NCI-H2227 treated with DMSO at 0.1 percent for 48 hours (cell line): ENCODE results near the gene PFN3.

ENCODE experiments used
- DNase-seq: peaks from one replicate; lab custom pipeline; 2025; lab: John Stamatoyannopoulos, UW

The PFN3 gene

GRCh38 chr5:177359860-177360259 is 40.6 kb downstream of the PFN3 start:
- DNase-seq: no peak

- DNase-seq: no peak
Observed at GRCh38 chr5:177359451-177359851, 41.0 kb downstream of the PFN3 start.

DNA sequence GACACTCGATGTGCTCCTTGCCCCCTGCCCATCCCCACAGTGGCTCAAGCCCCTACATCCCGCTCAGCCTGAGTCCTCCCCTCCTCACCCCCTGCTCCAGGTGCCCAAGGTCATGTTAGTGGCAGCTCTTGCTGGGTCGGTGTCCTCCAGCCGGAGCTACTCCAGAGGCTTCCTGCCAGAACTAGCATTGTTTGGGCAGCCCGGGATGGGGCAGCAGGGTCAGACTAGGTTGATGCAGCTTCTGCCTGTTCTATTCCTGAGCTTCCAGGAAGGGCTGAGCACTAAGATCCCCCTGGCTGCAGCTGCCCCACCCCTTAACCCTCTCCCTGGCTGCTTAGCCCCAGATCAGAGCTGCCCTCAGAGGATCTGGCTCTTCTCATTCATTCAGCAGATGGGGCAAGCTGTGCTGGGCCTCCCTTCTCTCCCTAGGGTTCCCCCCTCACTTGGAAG is 42.1 kb downstream of the PFN3 start:
- DNase-seq: no peak

DNA sequence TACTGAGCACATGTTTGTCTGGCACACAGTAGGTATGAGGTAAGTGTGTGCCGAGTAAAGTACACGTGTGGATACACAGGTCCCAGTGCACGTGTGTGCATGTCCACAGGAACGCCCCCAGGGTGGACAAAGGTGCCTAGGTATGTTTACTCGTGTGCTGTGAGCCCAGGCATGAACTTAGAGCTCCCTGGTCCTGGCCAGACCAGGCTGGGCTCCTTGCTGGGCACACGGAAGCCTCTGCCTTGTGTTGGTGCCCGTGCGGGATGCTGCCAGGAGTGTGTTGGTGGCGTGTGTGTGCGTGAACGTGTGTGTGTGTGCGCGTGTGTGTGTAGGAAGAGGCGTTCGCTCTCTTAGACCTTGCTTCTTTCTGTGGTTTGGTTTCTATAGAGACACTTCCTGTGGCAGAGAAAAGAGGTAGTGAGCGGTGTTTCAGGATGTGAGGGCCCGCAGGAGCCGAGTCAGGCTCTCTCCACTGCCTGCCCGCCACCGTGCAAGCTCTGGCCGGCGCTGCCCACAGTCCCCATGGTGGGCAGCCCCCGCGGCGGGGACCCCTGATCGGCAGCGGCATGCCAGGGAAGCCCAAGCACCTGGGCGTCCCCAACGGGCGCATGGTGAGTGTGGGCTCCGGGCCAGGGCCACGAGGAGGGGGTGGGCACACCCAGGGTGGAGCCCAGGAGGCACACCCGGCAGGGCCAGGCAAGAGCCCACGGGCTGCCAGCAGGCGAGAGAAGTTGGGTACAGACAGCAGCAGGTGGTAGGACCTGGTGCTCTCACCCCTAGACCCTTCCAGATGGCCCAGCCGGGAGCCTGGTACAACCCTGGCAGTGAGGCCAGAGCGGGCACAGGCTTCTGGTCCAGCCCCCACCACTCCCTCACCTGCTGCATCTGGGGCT is 42.8 kb downstream of the PFN3 start, which contains the start of gene RGS14:
Gene RGS14 (plus strand): TSS at position 466 of the 893 bp plus-strand sequence. CDS start 101 bp downstream, at position 567.
- peak; percentile 8 for DNase-seq

- DNase-seq: no peak
Observed at GRCh38 chr5:177357146-177357458, 43.4 kb downstream of the PFN3 start.

- DNase-seq: no peak
Observed at GRCh38 chr5:177356746-177357145, 43.7 kb downstream of the PFN3 start.

GRCh38 chr5:177355868-177356168 is 44.6 kb downstream of the PFN3 start:
- DNase-seq: no peak

DNA sequence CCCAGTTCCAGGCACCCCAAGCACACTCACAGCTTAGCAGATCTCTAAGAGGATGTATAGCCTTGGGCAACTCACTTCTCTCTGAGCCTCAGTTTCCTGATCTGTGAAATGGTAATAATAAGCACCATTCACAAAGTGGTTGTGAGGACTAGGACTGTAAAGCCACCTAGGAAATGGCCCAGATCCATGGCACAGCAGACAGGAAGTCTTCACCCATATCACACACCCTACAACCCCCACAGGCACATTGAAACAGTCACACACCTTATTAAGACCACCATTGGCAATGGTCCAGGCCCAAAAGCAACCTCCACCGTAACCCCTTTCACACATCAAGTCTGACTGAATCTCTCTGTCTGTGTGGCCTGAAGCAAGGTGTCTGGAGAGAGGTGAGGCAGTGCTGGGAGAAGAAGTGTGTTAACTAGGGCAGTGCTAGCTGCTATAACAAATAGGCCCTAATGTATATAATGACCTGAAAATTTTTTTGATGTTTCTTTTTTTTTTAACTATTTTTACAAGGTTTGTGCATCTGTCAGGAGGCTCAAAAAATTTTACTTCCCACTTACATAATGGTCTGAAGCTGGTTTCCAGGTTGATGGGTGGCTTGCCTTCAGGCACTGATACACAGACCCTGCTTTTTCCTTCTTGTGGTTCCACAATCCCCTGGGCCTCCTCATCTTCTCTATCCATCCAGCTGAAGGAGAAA is 45.1 kb downstream of the PFN3 start:
- DNase-seq: no peak

DNA sequence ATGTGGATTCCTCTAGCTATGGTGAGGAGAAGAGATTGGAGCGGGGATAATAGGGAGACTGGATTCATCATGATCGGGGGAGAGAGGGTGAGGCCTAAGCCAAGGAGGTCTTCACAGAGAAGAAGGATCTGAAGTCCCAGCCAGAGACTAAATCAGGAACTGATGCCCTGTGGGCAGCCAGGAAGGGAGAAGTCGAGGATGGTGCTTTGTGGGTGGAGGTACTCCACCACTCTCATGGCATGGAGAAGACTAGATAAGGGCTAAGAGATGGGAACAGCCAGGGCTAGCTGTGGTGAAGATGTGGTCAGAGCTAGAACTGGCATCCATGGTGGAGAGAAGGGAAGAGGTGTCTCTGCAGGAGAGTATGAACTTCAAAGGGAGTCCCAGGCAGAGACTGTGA is 45.8 kb downstream of the PFN3 start:
- no peak for DNase-seq

DNA sequence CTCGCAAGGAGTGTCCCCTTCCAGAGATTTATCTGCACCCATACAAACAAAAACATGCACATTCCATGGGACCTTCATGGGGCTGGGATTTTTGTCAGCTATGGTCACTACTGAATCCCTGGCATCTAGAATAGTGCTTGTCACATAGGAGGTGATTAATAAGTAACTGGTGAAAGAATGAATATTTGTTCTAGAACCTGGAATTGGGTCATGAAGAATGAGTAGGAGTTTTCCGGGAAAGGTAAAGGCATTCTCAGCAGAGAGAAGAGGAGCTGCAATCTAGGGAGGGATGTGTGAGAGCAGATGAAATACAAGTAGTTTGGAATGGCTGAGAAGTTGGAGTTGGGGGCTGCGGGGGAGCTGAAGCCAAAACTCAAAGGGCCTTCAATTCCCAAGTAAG is 46.2 kb downstream of the PFN3 start:
- no peak for DNase-seq

- DNase-seq: no peak
Observed at GRCh38 chr5:177353093-177353492, 47.4 kb downstream of the PFN3 start.

DNA sequence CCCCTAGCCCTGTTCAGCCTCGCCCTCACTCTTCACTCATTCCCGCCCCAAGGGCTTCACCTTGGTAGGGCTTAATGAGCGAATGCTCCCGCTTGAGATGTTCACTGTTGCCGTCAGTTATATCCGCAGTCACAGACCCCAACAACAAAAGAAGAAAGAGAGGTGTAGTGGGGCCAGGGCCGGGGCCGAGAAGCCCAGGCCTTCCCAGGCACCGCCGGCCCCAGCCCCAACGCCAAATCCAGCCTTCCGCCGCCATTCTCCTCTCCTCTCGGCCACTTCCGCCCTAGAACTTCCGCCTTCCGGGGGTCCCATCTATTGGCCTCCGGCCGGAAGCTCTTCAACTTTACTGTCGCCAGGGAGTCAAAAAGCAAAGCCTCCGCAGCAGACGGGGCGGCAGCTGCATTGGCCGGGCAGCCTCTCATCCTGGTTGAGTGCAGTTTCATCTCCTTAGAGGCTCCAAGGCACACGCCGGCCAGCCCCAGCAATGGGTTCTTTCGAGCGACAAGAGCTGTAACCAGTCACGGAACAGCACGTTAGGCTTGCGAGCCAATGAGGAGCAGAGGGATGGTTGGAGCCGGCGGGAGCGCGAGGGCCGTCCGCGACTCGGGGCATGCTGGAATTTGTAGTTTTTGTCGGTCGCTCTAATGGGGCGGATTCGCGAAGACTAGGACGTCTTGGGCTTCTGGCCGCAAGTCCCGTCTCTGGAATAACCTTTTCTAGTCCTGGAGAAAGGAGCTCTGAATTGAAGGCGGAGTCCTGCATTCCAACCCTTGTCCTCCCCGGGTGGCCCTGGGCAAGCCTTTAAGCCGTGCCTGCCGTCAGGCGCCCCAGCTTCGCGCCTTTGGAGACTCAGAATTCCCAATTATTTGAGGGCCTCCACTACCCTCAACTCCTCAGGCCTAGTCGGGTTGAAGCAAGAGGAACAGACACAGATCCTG is 48.8 kb downstream of the PFN3 start, which contains the start of gene LMAN2:
Gene LMAN2 (minus strand): TSS at position 277 of the 938 bp plus-strand sequence. CDS start 21 bp downstream, at position 256.
- peak; percentile 89 for DNase-seq

- no peak for DNase-seq
Observed at GRCh38 chr5:177350776-177351391, 49.6 kb downstream of the PFN3 start.
